Measurements from ENCODE around the gene EFCAB12.
A peak's percentile ranks its signal among the peaks of the same experiment; 100 is the strongest.

EFCAB12 gene

GRCh38 chr3:129425619-129426018 is 2.8 kb downstream of the EFCAB12 start:
- no peak overlapping the region for H3K27ac ChIP-seq (ENCODE audit: low read length)
- H3K27me3 ChIP-seq (ENCODE audit: insufficient read depth, low read length, poor library complexity), result no peaks in the 10 kb centered on the region
- H3K79me2 ChIP-seq (ENCODE audit: insufficient read depth, low read length), result no peaks in the 10 kb centered on the region
- DNase-seq (no peak), ATAC-seq (ENCODE audit: insufficient read depth, low read depth) (no peak)
- H3K4me1 ChIP-seq (ENCODE audit: insufficient read depth, low read length), result 0 out of 2 replicates have a peak, but pooled peaks cover 3% of the 10 kb centered on the region
- H2AFZ ChIP-seq (ENCODE audit: low read depth, low read length), result no peak overlapping the region
- peaks cover 23% of the 10 kb centered on the region for H3K36me3 ChIP-seq (ENCODE audit: insufficient read depth, low read length)
- no peak overlapping the region for H3K4me2 ChIP-seq (ENCODE audit: insufficient read depth, low read length)
- no peak overlapping the region for H3K9ac ChIP-seq (ENCODE audit: low read depth, low read length)
- no peak for TF ChIP-seq EZH2 (IDR thresholded peaks at IDR 0.05; ENCODE audit: borderline replicate concordance, low read depth, low read length, severe bottlenecking)
- TF ChIP-seq, protein P1, sequence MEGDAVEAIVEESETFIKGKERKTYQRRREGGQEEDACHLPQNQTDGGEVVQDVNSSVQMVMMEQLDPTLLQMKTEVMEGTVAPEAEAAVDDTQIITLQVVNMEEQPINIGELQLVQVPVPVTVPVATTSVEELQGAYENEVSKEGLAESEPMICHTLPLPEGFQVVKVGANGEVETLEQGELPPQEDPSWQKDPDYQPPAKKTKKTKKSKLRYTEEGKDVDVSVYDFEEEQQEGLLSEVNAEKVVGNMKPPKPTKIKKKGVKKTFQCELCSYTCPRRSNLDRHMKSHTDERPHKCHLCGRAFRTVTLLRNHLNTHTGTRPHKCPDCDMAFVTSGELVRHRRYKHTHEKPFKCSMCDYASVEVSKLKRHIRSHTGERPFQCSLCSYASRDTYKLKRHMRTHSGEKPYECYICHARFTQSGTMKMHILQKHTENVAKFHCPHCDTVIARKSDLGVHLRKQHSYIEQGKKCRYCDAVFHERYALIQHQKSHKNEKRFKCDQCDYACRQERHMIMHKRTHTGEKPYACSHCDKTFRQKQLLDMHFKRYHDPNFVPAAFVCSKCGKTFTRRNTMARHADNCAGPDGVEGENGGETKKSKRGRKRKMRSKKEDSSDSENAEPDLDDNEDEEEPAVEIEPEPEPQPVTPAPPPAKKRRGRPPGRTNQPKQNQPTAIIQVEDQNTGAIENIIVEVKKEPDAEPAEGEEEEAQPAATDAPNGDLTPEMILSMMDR (IDR thresholded peaks at IDR 0.05; ENCODE audit: borderline replicate concordance, extremely low read depth, low read length, poor library complexity, severe bottlenecking), result no peak
- no peak overlapping the region for H3K4me3 ChIP-seq (ENCODE audit: low read depth in 1 of 2, low read length in 2 of 2)
- no peaks in the 10 kb centered on the region for H4K20me1 ChIP-seq (ENCODE audit: insufficient read depth, low read length)
- H3K9me3 ChIP-seq (ENCODE audit: insufficient read depth, low read length, severe bottlenecking), result no peaks in the 10 kb centered on the region

GRCh38 chr3:129425213-129425612 is 3.2 kb downstream of the EFCAB12 start:
- no peak for TF ChIP-seq EZH2 (IDR thresholded peaks at IDR 0.05; ENCODE audit: borderline replicate concordance, low read depth, low read length, severe bottlenecking)
- TF ChIP-seq, protein P1 (IDR thresholded peaks at IDR 0.05; ENCODE audit: borderline replicate concordance, extremely low read depth, low read length, poor library complexity, severe bottlenecking), result no peak
- Histone ChIP-seq H3K27me3 (ENCODE audit: insufficient read depth, low read length, poor library complexity) (no peaks in the 10 kb centered on the region), H4K20me1 (ENCODE audit: insufficient read depth, low read length) (no peaks in the 10 kb centered on the region), H2AFZ (ENCODE audit: low read depth, low read length) (no peak overlapping the region), H3K9me3 (ENCODE audit: insufficient read depth, low read length, severe bottlenecking) (no peaks in the 10 kb centered on the region), H3K4me2 (ENCODE audit: insufficient read depth, low read length) (no peak overlapping the region), H3K4me3 (ENCODE audit: low read depth in 1 of 2, low read length in 2 of 2) (no peak overlapping the region), H3K36me3 (ENCODE audit: insufficient read depth, low read length) (peaks cover 21% of the 10 kb centered on the region), H3K4me1 (ENCODE audit: insufficient read depth, low read length) (0 out of 2 replicates have a peak, but pooled peaks cover 3% of the 10 kb centered on the region), H3K9ac (ENCODE audit: low read depth, low read length) (no peak overlapping the region), H3K79me2 (ENCODE audit: insufficient read depth, low read length) (no peaks in the 10 kb centered on the region), H3K27ac (ENCODE audit: low read length) (no peak overlapping the region)
- ATAC-seq (ENCODE audit: insufficient read depth, low read depth) (peak; percentile 53; the same call in 2 of the 3 replicates), DNase-seq (peak; percentile 37)

GRCh38 chr3:129424185-129424841 is 4.1 kb downstream of the EFCAB12 start:
- no peak overlapping the region for H3K4me2 ChIP-seq (ENCODE audit: insufficient read depth, low read length)
- H3K9me3 ChIP-seq (ENCODE audit: insufficient read depth, low read length, severe bottlenecking), result no peaks in the 10 kb centered on the region
- no peaks in the 10 kb centered on the region for H3K27me3 ChIP-seq (ENCODE audit: insufficient read depth, low read length, poor library complexity)
- DNase-seq (no peak), ATAC-seq (ENCODE audit: insufficient read depth, low read depth) (peak; percentile 46; the same call in 2 of the 3 replicates)
- H3K36me3 ChIP-seq (ENCODE audit: insufficient read depth, low read length), result peaks cover 12% of the 10 kb centered on the region
- H3K9ac ChIP-seq (ENCODE audit: low read depth, low read length), result no peak overlapping the region
- H2AFZ ChIP-seq (ENCODE audit: low read depth, low read length), result no peak overlapping the region; the same call in 1 of the 2 replicates
- no peak overlapping the region for H3K4me3 ChIP-seq (ENCODE audit: low read depth in 1 of 2, low read length in 2 of 2)
- no peaks in the 10 kb centered on the region for H4K20me1 ChIP-seq (ENCODE audit: insufficient read depth, low read length)
- H3K79me2 ChIP-seq (ENCODE audit: insufficient read depth, low read length), result no peaks in the 10 kb centered on the region
- no peak overlapping the region for H3K27ac ChIP-seq (ENCODE audit: low read length)
- no peak for TF ChIP-seq EZH2 (IDR thresholded peaks at IDR 0.05; ENCODE audit: borderline replicate concordance, low read depth, low read length, severe bottlenecking)
- TF ChIP-seq, protein P1 (IDR thresholded peaks at IDR 0.05; ENCODE audit: borderline replicate concordance, extremely low read depth, low read length, poor library complexity, severe bottlenecking), result no peak
- H3K4me1 ChIP-seq (ENCODE audit: insufficient read depth, low read length), result 0 out of 2 replicates have a peak, but pooled peaks cover 3% of the 10 kb centered on the region
